NCI-H226 (cell line): ENCODE measurements around the gene SULF2.

Experiments
- DNase-seq: peaks from one replicate; pipeline ENCODE4 v3.0.0-alpha.2; 2015

The SULF2 gene

GRCh38 chr20:47642118-47642517 lies 143.2 kb downstream of the SULF2 start:
- DNase-seq, result no peak

- DNase-seq, result no peak
Observed at GRCh38 chr20:47638851-47639250, 146.4 kb downstream of the SULF2 start.

GRCh38 chr20:47635256-47635655 lies 150.0 kb downstream of the SULF2 start:
- no peak for DNase-seq

DNA sequence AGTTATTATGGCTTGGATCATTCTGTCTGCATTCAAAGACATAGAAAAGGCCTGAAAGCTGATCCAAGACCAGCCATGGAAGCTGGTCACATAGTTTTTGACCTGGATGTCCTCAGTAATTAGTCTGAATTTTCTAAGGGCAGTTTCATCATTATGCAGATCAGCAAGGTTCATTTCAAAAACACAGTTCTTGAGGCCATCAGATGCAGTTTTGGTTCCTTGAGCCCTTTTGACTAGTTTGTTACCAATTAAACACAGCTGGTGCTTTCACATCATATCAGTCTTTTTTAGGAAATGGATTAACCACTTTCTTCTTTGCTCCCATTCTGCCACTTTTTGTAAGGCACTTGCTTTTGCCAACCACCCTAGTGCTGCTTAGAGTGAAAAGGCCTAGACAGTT lies 154.2 kb downstream of the SULF2 start:
- DNase-seq, result no peak

- DNase-seq, result no peak
Observed at GRCh38 chr20:47629907-47630306, 155.4 kb downstream of the SULF2 start.

- no peak for DNase-seq
Observed at GRCh38 chr20:47627540-47627939, 157.7 kb downstream of the SULF2 start.

DNA sequence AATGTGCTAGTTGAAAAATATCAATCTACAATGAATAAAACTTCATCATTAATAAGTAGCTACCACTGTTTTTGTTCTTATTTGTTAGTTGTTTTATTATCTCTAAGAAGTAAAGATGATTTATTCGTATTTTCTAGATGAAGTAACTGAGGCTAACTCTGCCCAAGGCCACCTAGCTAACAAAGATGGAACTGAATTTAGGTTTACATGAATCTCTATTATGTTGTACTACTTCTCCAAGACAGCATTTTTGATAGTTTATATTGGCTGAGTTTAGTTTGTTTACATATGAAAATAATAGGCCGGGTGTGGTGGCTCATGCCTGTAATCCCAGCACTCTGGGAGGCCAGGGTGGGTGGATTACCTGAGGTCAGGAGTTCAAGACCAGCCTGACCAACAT lies 162.1 kb downstream of the SULF2 start:
- no peak for DNase-seq

DNA sequence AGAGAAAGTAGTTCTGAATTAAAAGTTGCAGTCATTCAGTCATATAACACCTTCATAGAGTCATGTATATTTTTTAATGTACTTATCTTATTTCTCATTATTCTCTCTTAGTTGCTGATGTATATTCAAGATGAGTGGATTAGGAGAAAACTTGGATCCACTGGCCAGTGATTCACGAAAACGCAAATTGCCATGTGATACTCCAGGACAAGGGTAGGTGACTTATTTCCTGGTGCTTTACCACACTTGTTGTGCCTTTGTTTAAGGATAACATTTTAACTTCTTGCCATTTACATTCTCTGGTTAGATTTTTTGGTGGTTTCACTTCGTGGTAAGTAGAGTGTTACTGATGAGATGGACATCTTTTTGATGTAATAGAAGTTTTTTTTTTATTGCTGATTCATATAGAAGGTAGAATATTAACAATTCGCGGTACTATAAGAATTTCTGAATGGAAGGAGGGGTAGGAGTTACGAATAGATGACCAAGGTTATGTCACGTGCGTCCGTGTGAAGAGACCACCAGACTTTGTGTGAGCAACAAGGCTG lies 163.1 kb downstream of the SULF2 start:
- DNase-seq, result no peak

DNA sequence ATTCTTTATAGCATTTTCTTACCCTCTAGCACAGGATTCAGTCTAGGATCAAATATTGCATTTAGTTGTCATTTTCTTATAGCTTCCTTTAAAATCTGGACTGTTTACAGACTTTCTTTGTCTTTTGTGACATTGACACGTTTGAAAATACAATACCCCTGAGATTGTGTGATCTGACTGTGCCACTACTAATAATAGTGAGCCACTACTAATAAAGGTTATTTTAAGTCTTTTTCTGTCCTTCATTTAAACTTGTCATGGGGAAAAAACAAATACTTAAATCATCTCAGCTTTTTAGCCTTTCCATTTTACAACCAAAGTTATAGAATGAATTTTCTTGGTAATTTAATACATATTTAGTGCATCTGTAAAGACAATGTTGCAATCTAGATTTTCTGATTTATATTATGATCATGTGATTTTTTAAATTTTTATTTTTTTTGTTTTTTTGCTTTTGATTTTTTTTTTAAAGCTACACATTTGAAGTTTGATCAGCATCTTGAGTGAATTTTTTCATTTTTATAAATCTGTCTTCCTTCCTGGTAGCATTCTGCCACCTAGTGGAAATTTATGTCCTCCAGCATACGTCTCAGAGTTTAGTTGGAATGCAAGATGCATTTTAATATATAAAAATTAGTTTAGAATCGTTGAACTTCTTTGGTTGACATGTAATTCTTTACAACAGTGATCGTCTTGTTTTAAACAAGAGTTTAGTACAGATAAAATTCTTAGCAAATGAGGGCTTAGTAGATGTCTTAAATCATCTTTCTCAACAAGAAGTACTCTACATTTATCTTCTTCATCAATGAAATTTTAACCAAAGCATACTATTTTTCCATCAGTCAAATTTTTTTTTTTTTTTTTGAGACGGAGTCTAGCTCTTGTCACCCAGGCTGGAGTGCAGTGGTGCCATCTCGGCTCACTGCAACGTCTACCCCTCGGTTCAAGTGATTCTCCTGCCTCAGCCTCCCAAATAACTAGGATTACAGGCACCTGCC lies 164.2 kb downstream of the SULF2 start:
- peak; percentile 28 for DNase-seq

- no peak for DNase-seq
Observed at GRCh38 chr20:47618479-47618878, 166.8 kb downstream of the SULF2 start.

DNA sequence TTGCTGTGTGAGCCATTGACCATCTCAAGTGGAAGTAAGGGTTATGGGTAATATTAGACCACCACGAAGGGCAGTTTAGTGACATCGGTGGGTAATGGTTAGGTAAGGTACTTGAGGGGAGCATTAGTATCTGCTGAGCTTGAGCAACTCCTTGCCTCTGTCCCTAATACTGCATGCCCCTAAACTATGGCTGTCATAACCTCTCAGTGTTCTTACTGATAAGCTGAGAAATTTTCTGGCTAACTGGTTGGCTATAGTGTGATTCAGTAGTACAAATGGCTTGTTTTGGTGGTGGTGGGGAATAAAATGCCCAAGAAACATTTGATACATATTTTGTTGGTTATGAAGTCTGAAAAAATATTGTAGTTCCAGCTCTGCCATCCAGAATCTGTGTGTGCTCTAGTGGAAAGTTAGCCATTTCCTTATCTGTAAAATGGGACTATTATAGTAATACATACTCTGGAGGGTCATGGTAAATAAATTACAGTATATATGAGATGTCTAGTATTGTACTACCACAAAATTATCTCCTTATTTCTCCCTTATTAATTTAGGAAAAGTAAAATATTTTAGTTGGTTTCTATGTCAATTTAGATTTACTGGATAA lies 170.5 kb downstream of the SULF2 start:
- DNase-seq, result no peak

DNA sequence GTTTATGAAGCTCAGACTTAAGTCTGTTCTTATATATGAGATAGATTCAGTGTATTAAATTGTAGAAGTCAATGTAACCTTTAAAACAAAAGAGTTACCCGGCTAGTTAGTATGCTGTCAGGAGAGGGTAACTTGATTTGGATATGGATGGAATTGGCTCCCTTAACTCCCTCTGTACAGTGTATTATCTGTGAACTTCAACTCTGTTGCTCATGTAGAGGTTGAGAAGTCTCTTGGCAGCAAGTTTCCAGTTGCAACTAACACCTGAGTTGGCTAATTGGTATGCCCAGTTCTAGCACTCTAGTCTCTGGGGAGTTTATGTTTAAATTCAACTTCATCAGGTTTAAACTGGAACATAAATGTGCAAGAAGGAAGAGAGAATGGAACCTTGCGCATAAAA lies 172.6 kb downstream of the SULF2 start:
- DNase-seq, result no peak

- no peak for DNase-seq
Observed at GRCh38 chr20:47611785-47612184, 173.5 kb downstream of the SULF2 start.

DNA sequence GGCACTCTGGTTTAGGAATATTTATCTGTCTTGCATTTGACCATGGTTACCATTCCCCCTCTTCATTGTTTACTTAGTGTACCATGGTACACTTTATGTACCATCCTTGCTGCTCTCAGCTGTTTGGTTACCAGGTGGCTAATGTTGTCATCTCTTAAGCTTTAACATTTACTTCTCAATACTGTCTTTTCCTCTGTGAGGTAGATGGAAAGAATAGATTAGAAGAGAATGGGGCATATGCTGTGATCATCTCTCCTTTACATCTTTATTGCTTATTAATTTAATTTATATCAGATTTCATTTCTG lies 174.4 kb downstream of the SULF2 start:
- DNase-seq, result no peak

GRCh38 chr20:47610247-47610944 lies 174.9 kb downstream of the SULF2 start:
- peak; percentile 62 for DNase-seq

GRCh38 chr20:47609001-47609400 lies 176.3 kb downstream of the SULF2 start:
- DNase-seq, result no peak
